H1 (cell line): Measurements from ENCODE around the gene GLRA1. TPM values are rescaled to one million over a fixed set of nuclear protein-coding genes. Genes with fewer than 3 reads are reported as not detected.

ENCODE experiments used
- CTCF ChIA-PET: fragments of 300-600 bp; sonication (Branson Sonifier 250); formaldehyde crosslinking; loops from one replicate; lab custom pipeline; 2021; ENCODE audit not compliant: partially characterized antibody; lab: Charles Lee
- POLR2A ChIA-PET: fragments of 300-600 bp; sonication (Branson Sonifier 250); formaldehyde crosslinking; loops from one replicate; lab custom pipeline; 2021; ENCODE audit warnings: inconsistent platforms; ENCODE audit not compliant: partially characterized antibody; lab: Charles Lee
- DNase-seq, 2 experiments: peaks; one replicate each; pipeline versions ENCODE4 v3.0.0 to v3.0.0-alpha.2; 2010 to 2022; ENCODE audit warnings: low spot score in 2 of 2, low read depth in 1 of 2, mixed read lengths in 1 of 2
- FAIRE-seq: peaks from 2 replicates; lab custom pipeline; 2011; peaks lifted over from hg19 to GRCh38; lab: Jason Lieb, UNC
- H2AFZ ChIP-seq: 2 replicates; pipeline ENCODE4 v1.8.1; 2012; ENCODE audit warnings: low read length, inconsistent platforms
- H2AK5ac ChIP-seq: 2 replicates; pipeline ENCODE4 v1.6.1; 2013; ENCODE audit warnings: low read depth, low read length
- H2BK120ac ChIP-seq: replicated peaks from 2 replicates; pipeline ENCODE3; 2013; ENCODE audit warnings: low read depth, low read length, inconsistent platforms
- H2BK12ac ChIP-seq: 2 replicates; pipeline ENCODE4 v1.6.1; 2013; ENCODE audit warnings: low read depth, low read length
- H2BK15ac ChIP-seq: 2 replicates; pipeline ENCODE4 v1.6.1; 2013; ENCODE audit warnings: low read length
- H2BK20ac ChIP-seq: 2 replicates; pipeline ENCODE4 v1.6.1; 2013; ENCODE audit warnings: low read length
- H2BK5ac ChIP-seq: 2 replicates; pipeline ENCODE4 v1.6.1; 2013; ENCODE audit warnings: low read depth, low read length
- H3K14ac ChIP-seq: 2 replicates; pipeline ENCODE4 v1.6.1; 2013; ENCODE audit warnings: inconsistent platforms; ENCODE audit not compliant: insufficient read length
- H3K18ac ChIP-seq: 2 replicates; pipeline ENCODE4 v1.6.1; 2013; ENCODE audit warnings: low read length; ENCODE audit errors: extremely low read depth
- H3K23ac ChIP-seq: 2 replicates; pipeline ENCODE4 v1.6.1; 2013; ENCODE audit warnings: inconsistent platforms; ENCODE audit not compliant: insufficient read length
- H3K23me2 ChIP-seq: 2 replicates; pipeline ENCODE4 v1.6.1; 2013; ENCODE audit warnings: low read depth, low read length
- H3K27ac ChIP-seq: 2 replicates; pipeline ENCODE4 v1.6.1; 2011; ENCODE audit warnings: low read depth, low read length, inconsistent platforms
- H3K27me3 ChIP-seq, 4 experiments: replicated peaks in 1 of 4; 1 replicate in 1 of 4; 2 replicates in 3 of 4; pipeline versions ENCODE4 v1.6.1 to v1.8.1; 2011 to 2013; ENCODE audit warnings: low read length in 3 of 4, mild to moderate bottlenecking in 3 of 4, inconsistent platforms in 2 of 4, mixed read lengths in 2 of 4, moderate library complexity in 1 of 4; ENCODE audit not compliant: control insufficient read depth in 3 of 4, insufficient read depth in 3 of 4; ENCODE audit errors: extremely low read depth in 1 of 4
- H3K36me3 ChIP-seq, 4 experiments: 2 replicates each; pipeline versions ENCODE4 v1.6.1 to v1.8.1; 2011 to 2013; ENCODE audit warnings: mild to moderate bottlenecking in 4 of 4, low read length in 3 of 4, moderate library complexity in 2 of 4, control low read depth in 1 of 4, inconsistent platforms in 1 of 4; ENCODE audit not compliant: insufficient read depth in 4 of 4, control insufficient read depth in 2 of 4
- H3K4ac ChIP-seq: replicated peaks from 2 replicates; pipeline ENCODE3; 2013; ENCODE audit warnings: low read length, low read depth, mixed read lengths, inconsistent platforms; ENCODE audit not compliant: insufficient read length
- H3K4me1 ChIP-seq, 4 experiments: replicated peaks in 1 of 4; 1 replicate in 1 of 4; 2 replicates in 3 of 4; pipeline versions ENCODE4 v1.6.1 to v1.8.1; 2011 to 2013; ENCODE audit warnings: low read length in 3 of 4, inconsistent platforms in 2 of 4, mixed read lengths in 1 of 4; ENCODE audit not compliant: insufficient read depth in 4 of 4, control insufficient read depth in 3 of 4
- H3K4me2 ChIP-seq, 2 experiments: 2 replicates each; pipeline versions ENCODE4 v1.6.1 to v1.8.1; 2011 to 2013; ENCODE audit warnings: low read depth in 2 of 2, low read length in 2 of 2, control low read depth in 1 of 2, inconsistent platforms in 1 of 2, mild to moderate bottlenecking in 1 of 2; ENCODE audit not compliant: insufficient read depth in 1 of 2
- H3K4me3 ChIP-seq, 4 experiments: fragments of 200-600, 300-600 bp in 1 of 4; sonication (generic), shearing (Covaris generic), sonication (Bioruptor Twin) in 1 of 4; 2 replicates each; pipeline versions ENCODE4 v1.5.1 to v1.8.1; 2011 to 2016; ENCODE audit warnings: low read length in 4 of 4, low read depth in 3 of 4, control low read depth in 2 of 4, inconsistent platforms in 2 of 4, mild to moderate bottlenecking in 2 of 4, mixed read lengths in 1 of 4, moderate library complexity in 1 of 4; ENCODE audit not compliant: insufficient read depth in 2 of 4; ENCODE audit errors: extremely low read depth in 1 of 4
- H3K56ac ChIP-seq: replicated peaks from 2 replicates; pipeline ENCODE3; 2013; ENCODE audit warnings: low read depth, mild to moderate bottlenecking, mixed read lengths, low read length, inconsistent platforms; ENCODE audit not compliant: insufficient read length
- H3K79me1 ChIP-seq: 2 replicates; pipeline ENCODE4 v1.6.1; 2013; ENCODE audit warnings: low read depth, low read length, control low read depth
- H3K79me2 ChIP-seq, 2 experiments: 2 replicates each; pipeline versions ENCODE4 v1.6.1 to v1.8.1; 2012 to 2013; ENCODE audit warnings: low read length in 2 of 2, mild to moderate bottlenecking in 2 of 2, inconsistent platforms in 1 of 2; ENCODE audit not compliant: insufficient read depth in 2 of 2, control insufficient read depth in 1 of 2
- H3K9ac ChIP-seq, 4 experiments: replicated peaks in 1 of 4; 1 replicate in 1 of 4; 2 replicates in 3 of 4; pipeline versions ENCODE4 v1.6.1 to v1.8.1; 2011 to 2013; ENCODE audit warnings: low read depth in 3 of 4, low read length in 3 of 4, control low read depth in 2 of 4, mild to moderate bottlenecking in 2 of 4, moderate library complexity in 2 of 4, inconsistent platforms in 1 of 4; ENCODE audit errors: extremely low read depth in 1 of 4
- H3K9me3 ChIP-seq, 2 experiments: 2 replicates each; pipeline versions ENCODE4 v1.6.1 to v1.8.1; 2012 to 2013; ENCODE audit warnings: mild to moderate bottlenecking in 2 of 2, moderate library complexity in 2 of 2, control low read depth in 1 of 2, inconsistent platforms in 1 of 2, low read depth in 1 of 2, low read length in 1 of 2, mixed read lengths in 1 of 2; ENCODE audit not compliant: insufficient read depth in 2 of 2
- H4K20me1 ChIP-seq, 2 experiments: replicated peaks in 1 of 2; 2 replicates each; pipeline versions ENCODE3 to v1.8.1; 2011 to 2013; ENCODE audit warnings: inconsistent platforms in 2 of 2, low read length in 2 of 2, mild to moderate bottlenecking in 1 of 2; ENCODE audit not compliant: insufficient read depth in 2 of 2, control insufficient read depth in 1 of 2
- H4K5ac ChIP-seq: 2 replicates; pipeline ENCODE4 v1.6.1; 2013; ENCODE audit warnings: low read length, low read depth, mixed read lengths, inconsistent platforms; ENCODE audit not compliant: insufficient read length
- H4K8ac ChIP-seq: 2 replicates; pipeline ENCODE4 v1.8.0; 2013; ENCODE audit warnings: mild to moderate bottlenecking, moderate library complexity, low read length, inconsistent platforms; ENCODE audit not compliant: insufficient read depth; ENCODE audit errors: extremely low read depth
- H4K91ac ChIP-seq: replicated peaks from 2 replicates; pipeline ENCODE3; 2013; ENCODE audit warnings: low read length, mixed read lengths, inconsistent platforms; ENCODE audit not compliant: insufficient read length
- CHD2 ChIP-seq: IDR thresholded peaks from 2 replicates; pipeline ENCODE4 v1.6.1; 2012; ENCODE audit warnings: low read length, improper control_type of control experiment
- CREB1 ChIP-seq: IDR thresholded peaks from 2 replicates; pipeline ENCODE4 v1.6.1; 2012; ENCODE audit warnings: inconsistent platforms
- JUN ChIP-seq: IDR thresholded peaks from 2 replicates; pipeline ENCODE4 v1.6.1; 2011; ENCODE audit warnings: low read depth, mild to moderate bottlenecking, improper control_type of control experiment, low read length
- NRF1 ChIP-seq: IDR thresholded peaks from 2 replicates; pipeline ENCODE4 v1.6.1; 2011; ENCODE audit warnings: mild to moderate bottlenecking, low read depth, low read length, improper control_type of control experiment
- PHF8 ChIP-seq: fragments of 200-600 bp; sonication (generic); conservative IDR thresholded peaks from 2 replicates; pipeline ENCODE4 v1.7.1; 2012; ENCODE audit warnings: low read depth, mild to moderate bottlenecking, inconsistent platforms, low read length, moderate library complexity
- POLR2A ChIP-seq, 2 experiments: IDR thresholded peaks; 1 replicate in 1 of 2; 2 replicates in 1 of 2; pipeline ENCODE4 v1.6.1; 2011; ENCODE audit warnings: low read depth in 2 of 2, low read length in 2 of 2, mild to moderate bottlenecking in 2 of 2; ENCODE audit errors: control extremely low read depth in 1 of 2
- RBBP5 ChIP-seq: IDR thresholded peaks from 2 replicates; pipeline ENCODE4 v1.7.1; 2012; ENCODE audit warnings: low read depth, mild to moderate bottlenecking, inconsistent platforms, low read length, moderate library complexity, borderline replicate concordance
- RNF2 ChIP-seq: fragments of 200-900, 300-1000 bp; sonication (generic); IDR thresholded peaks from 2 replicates; pipeline ENCODE4 v1.7.1; 2016; ENCODE audit warnings: borderline replicate concordance, low read depth, mild to moderate bottlenecking, antibody characterized with exemption, low read length; ENCODE audit not compliant: poor library complexity, severe bottlenecking; ENCODE audit errors: missing control alignments
- SIX5 ChIP-seq: IDR thresholded peaks from 2 replicates; pipeline ENCODE4 v1.6.1; 2011; ENCODE audit warnings: mild to moderate bottlenecking, low read depth, low read length
- SP4 ChIP-seq: IDR thresholded peaks from 2 replicates; pipeline ENCODE4 v1.6.1; 2012; ENCODE audit warnings: low read length, inconsistent platforms
- TAF7 ChIP-seq: optimal IDR thresholded peaks from 2 replicates; pipeline ENCODE3; 2011; ENCODE audit warnings: low read depth, mild to moderate bottlenecking, inconsistent platforms, low read length, moderate library complexity, borderline replicate concordance
- WGBS, 2 experiments: shearing (Covaris generic) in 1 of 2; methylation state at CpG; one replicate each; pipeline versions ENCODE4 v1.1.6 to v1.1.7; 2013 to 2015; ENCODE audit warnings: low lambda C conversion rate in 2 of 2, mixed read lengths in 2 of 2, inconsistent platforms in 1 of 2, low coverage in 1 of 2, missing lambda C conversion rate in 1 of 2; ENCODE audit not compliant: insufficient replicate concordance in 2 of 2, insufficient coverage in 1 of 2, insufficient read length in 1 of 2; ENCODE audit errors: extremely low coverage in 1 of 2, missing lambda C conversion rate in 1 of 2; 5-methylcytosine and 5-hydroxymethylcytosine counted together
- polyA plus RNA-seq, 7 experiments: library from polyadenylated mRNA; depleted of rRNA in 3 of 7; stranded (reverse) in 5 of 7; unstranded in 2 of 7; fragments of >200 nt in 5 of 7; fragments of 200-250 nt in 2 of 7; gene quantifications; 1 replicate in 5 of 7; 2 replicates in 1 of 7; 4 replicates in 1 of 7; pipeline versions ENCODE4 v1.2.1 to v1.2.3, GENCODE V29; 2011 to 2013; ENCODE audit warnings: missing spikeins in 2 of 7, mixed read lengths in 2 of 7
- total RNA-seq: library from RNA; stranded (reverse); fragmentation: NEBNext Ultra II Directional; extraction: Animal tissue kit (Norgen Biotek cat#: 25700); gene quantifications from 2 replicates; pipeline ENCODE4 v1.2.1, GENCODE V29; 2021
- TF ChIP-seq, protein P1 (sequence below): IDR thresholded peaks from 2 replicates; pipeline ENCODE4 v1.6.1; 2011; ENCODE audit warnings: low read length, improper control_type of control experiment
- TF ChIP-seq, protein P2 (sequence below): IDR thresholded peaks from 2 replicates; pipeline ENCODE4 v1.6.1; 2012; ENCODE audit warnings: inconsistent platforms

The GLRA1 gene
- total and polyA plus RNA-seq, 2 of the 8 experiments (the other 6 are each of a cell fraction or from before 2014, with no cell fraction given): not detected

DNA sequence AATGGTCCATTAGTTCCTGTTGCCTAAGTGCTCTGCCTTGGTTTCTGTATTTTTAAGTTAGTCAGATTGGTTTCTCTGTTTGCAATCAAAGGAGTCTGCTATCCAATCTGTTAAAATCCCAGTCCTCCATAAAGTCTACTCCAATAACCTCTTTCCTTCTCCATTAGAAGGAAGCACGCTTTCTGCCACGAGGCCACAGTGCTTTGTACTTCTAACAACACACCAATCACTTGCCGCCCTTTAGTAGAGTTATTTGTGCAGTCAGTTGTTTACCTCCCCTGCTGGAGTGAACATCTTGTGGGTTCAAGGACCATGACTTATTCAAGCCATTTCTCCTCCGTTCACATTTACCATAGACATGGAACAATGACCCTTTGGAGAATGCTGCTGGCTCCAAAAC is 69.0 kb downstream of the GLRA1 start:
- Histone ChIP-seq H3K23ac (no peak overlapping the region), H4K20me1 (no peaks in the 10 kb centered on the region), H2AK5ac (no peak overlapping the region), H3K9me3 (no peaks in the 10 kb centered on the region), H3K23me2 (no peaks in the 10 kb centered on the region), H3K4me1 (no peaks in the 10 kb centered on the region), H2BK12ac (no peak overlapping the region), H3K4me2 (no peak overlapping the region), H3K79me2 (no peaks in the 10 kb centered on the region), H3K4me3 (no peak overlapping the region), H2BK15ac (no peak overlapping the region), H2BK120ac (no peak overlapping the region), H3K36me3 (no peaks in the 10 kb centered on the region), H3K79me1 (no peaks in the 10 kb centered on the region), H3K9ac (no peak overlapping the region), H2BK20ac (no peak overlapping the region), H3K4ac (no peak overlapping the region), H3K14ac (no peak overlapping the region), H3K27me3 (no peaks in the 10 kb centered on the region; a peak in 1 of 7 replicates), H4K5ac (no peak overlapping the region), H3K18ac (no peak overlapping the region), H3K27ac (no peak overlapping the region), H3K56ac (no peak overlapping the region), H4K91ac (no peak overlapping the region), H2AFZ (no peak overlapping the region), H2BK5ac (no peak overlapping the region), H4K8ac (no peak overlapping the region)
- DNase-seq (no peak), FAIRE-seq (no peak)
- ChIA-PET POLR2A (no interaction called here), CTCF (interaction anchor here (0.6 kb wide), 1 partner anchor 69 kb away, joined by 3 read pairs; the partner anchor contains the start of gene GLRA1)
- WGBS, 2 experiments: 88% methylated on average over 4 of the region's 4 CpGs; no CpG with 5 or more reads in 1 of the 2 experiments
- TF ChIP-seq NRF1 (no peak), POLR2A (IDR thresholded peaks at IDR 0.05; ENCODE audit: control extremely low read depth in 1 of 2, low read depth in 2 of 2, low read length in 2 of 2) (no peak), CREB1 (no peak), CHD2 (no peak), JUN (no peak), SIX5 (no peak), TAF7 (no peak), RNF2 (no peak), SP4 (no peak), RBBP5 (no peak), PHF8 (no peak)
- TF ChIP-seq, protein P1, sequence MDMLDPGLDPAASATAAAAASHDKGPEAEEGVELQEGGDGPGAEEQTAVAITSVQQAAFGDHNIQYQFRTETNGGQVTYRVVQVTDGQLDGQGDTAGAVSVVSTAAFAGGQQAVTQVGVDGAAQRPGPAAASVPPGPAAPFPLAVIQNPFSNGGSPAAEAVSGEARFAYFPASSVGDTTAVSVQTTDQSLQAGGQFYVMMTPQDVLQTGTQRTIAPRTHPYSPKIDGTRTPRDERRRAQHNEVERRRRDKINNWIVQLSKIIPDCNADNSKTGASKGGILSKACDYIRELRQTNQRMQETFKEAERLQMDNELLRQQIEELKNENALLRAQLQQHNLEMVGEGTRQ: no peak
- TF ChIP-seq, protein P2, sequence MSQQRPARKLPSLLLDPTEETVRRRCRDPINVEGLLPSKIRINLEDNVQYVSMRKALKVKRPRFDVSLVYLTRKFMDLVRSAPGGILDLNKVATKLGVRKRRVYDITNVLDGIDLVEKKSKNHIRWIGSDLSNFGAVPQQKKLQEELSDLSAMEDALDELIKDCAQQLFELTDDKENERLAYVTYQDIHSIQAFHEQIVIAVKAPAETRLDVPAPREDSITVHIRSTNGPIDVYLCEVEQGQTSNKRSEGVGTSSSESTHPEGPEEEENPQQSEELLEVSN: no peak
